T-cell (primary cell): Measurements from ENCODE around the gene OR6B3. TPM values are rescaled to one million over a fixed set of nuclear protein-coding genes. Genes with fewer than 3 reads are reported as not detected.

Experiments
- ATAC-seq, 4 experiments: fragments of 200-7000 bp in 3 of 4; fragments of 150-1000 bp in 1 of 4; cut with Tn5 transposase; replicated peaks in 1 of 4; 1 replicate in 3 of 4; 2 replicates in 1 of 4; pipeline ENCODE4 v1.10.0; 2021; ENCODE audit warnings: moderate library complexity in 3 of 4, mild to moderate bottlenecking in 2 of 4, moderate number of reproducible peaks in 1 of 4
- CTCF ChIA-PET, 2 donors: fragments of 300-600 bp; sonication (Branson Sonifier 250); formaldehyde crosslinking; loops; one replicate each; lab custom pipeline; 2022; ENCODE audit warnings: antibody characterized with exemption in 2 of 2; lab: Charles Lee
- POLR2A ChIA-PET, 2 donors: fragments of 300-600 bp; sonication (Branson Sonifier 250); formaldehyde crosslinking; loops; one replicate each; lab custom pipeline; 2022; ENCODE audit warnings: antibody characterized with exemption in 2 of 2; lab: Charles Lee
- DNase-seq, 35 experiments: peaks; one replicate each; pipeline versions ENCODE4 v3.0.0 to v3.0.0-alpha.2; 2013 to 2023
- H3K27ac ChIP-seq: one replicate; pipeline ENCODE4 v1.5.1; 2013; ENCODE audit warnings: low read length
- H3K27me3 ChIP-seq, 2 experiments: replicated peaks in 1 of 2; 1 replicate in 1 of 2; 2 replicates in 1 of 2; pipeline versions ENCODE4 v1.6.1 to v1.7.0; 2013; ENCODE audit warnings: low read length in 1 of 2, mixed read lengths in 1 of 2; ENCODE audit not compliant: control insufficient read depth in 2 of 2, insufficient read depth in 2 of 2; ENCODE audit errors: extremely low read depth in 1 of 2
- H3K36me3 ChIP-seq, 2 donors: 1 replicate in 1 of 2; 2 replicates in 1 of 2; pipeline versions ENCODE4 v1.6.1 to v1.7.0; 2013; ENCODE audit warnings: low read length in 1 of 2; ENCODE audit not compliant: control insufficient read depth in 2 of 2, insufficient read depth in 1 of 2; ENCODE audit errors: extremely low read depth in 1 of 2
- H3K4me1 ChIP-seq, 2 experiments: 1 replicate in 1 of 2; 2 replicates in 1 of 2; pipeline versions ENCODE4 v1.6.1 to v1.7.0; 2013; ENCODE audit warnings: low read length in 2 of 2, mixed read lengths in 1 of 2; ENCODE audit not compliant: insufficient read depth in 2 of 2, control insufficient read depth in 1 of 2; ENCODE audit errors: extremely low read depth in 1 of 2
- H3K4me3 ChIP-seq, 2 donors: 1 replicate in 1 of 2; 2 replicates in 1 of 2; pipeline versions ENCODE4 v1.5.1 to v1.7.0; 2013; ENCODE audit warnings: mild to moderate bottlenecking in 2 of 2, low read length in 1 of 2, moderate library complexity in 1 of 2; ENCODE audit not compliant: control insufficient read depth in 1 of 2; ENCODE audit errors: extremely low read depth in 1 of 2
- H3K9me3 ChIP-seq: 2 replicates; pipeline ENCODE4 v1.7.0; 2013
- H3K27ac Mint-ChIP-seq, 2 donors: one replicate each; pipeline ENCODE4 v1.8.0; 2020 to 2021; ENCODE audit warnings: mild to moderate bottlenecking in 2 of 2, mixed read lengths in 2 of 2
- H3K27me3 Mint-ChIP-seq, 2 donors: one replicate each; pipeline ENCODE4 v1.8.0; 2021 to 2022; ENCODE audit warnings: mixed read lengths in 2 of 2
- H3K36me3 Mint-ChIP-seq: one replicate; pipeline ENCODE4 v1.8.0; 2021; ENCODE audit warnings: mixed read lengths
- H3K4me1 Mint-ChIP-seq, 3 donors: one replicate each; pipeline ENCODE4 v1.8.0; 2020 to 2022; ENCODE audit warnings: mixed read lengths in 3 of 3, mild to moderate bottlenecking in 1 of 3
- H3K4me3 Mint-ChIP-seq, 3 donors: one replicate each; pipeline ENCODE4 v1.8.0; 2020 to 2022; ENCODE audit warnings: mild to moderate bottlenecking in 3 of 3, mixed read lengths in 3 of 3, moderate library complexity in 3 of 3
- H3K9me3 Mint-ChIP-seq, 3 donors: one replicate each; pipeline ENCODE4 v1.8.0; 2020 to 2022; ENCODE audit warnings: mixed read lengths in 3 of 3
- WGBS: methylation state at CpG from one replicate; pipeline ENCODE4 v1.1.5; 2013; ENCODE audit warnings: missing lambda C conversion rate; ENCODE audit not compliant: insufficient coverage; 5-methylcytosine and 5-hydroxymethylcytosine counted together
- total RNA-seq, 35 experiments: library from RNA in 6 of 35; stranded (reverse) in 6 of 35; fragments of 120-200 nt in 1 of 35; gene quantifications; one replicate each; pipeline versions ENCODE4 v1.2.1 to v1.2.4 and lab custom pipeline; 2013 to 2026

Gene OR6B3
- total RNA-seq (not detected), total RNA-seq (lab: John Stamatoyannopoulos, UW) (0 reads per million in 29 experiments)
- not detected for total RNA-seq (2013)

DNA sequence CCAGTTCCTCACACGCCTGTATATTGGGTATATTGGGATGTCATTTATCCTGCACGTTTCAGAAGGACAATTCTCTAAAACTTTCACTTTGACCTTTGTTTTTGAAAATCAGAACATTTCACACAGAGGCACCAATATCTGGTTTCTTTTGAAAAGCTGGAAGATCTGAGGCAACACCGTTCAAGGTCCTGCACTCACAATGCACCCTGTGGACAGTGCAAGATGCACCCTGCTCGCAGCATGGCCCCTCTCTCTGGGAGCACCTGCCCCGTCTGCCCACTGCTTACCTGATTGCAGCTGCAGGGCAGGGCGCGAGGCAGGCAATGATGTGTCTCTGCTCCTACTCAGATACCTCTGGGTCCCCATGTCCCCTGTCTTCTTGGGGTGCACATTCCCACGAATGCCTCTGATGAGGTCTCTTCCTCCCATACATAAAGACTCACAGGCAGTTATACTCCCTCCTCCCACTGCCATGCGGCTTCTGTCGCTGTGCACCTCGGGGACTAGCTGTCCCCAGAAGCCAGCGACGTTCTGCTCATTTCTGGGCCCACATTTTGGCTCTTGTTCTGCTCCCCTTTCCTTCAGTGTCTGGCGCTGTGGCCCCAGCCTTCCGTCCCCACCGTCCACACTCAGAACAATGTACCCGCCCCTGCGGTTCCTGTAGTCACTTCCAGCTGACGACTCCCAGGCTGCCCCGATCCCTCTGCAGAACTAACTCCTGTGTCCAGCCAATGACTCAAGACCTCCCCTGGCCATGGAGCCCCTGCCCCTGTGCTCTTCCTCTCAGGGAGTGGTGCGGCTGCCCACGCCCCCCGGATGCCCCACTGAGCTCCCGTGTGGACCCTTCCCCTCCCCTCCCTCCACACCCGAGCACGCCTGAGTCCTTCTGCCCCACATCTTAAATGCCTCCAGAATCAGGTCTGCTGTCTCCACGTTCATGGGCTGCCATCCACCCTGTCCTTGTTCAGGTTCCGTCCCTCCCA is at the start of gene OR6B3:
OR6B3 (minus strand) TSS at position 349 of the 983 bp plus-strand sequence.
- H3K36me3 ChIP-seq, result no peaks in the 10 kb centered on the region
- Mint-ChIP-seq H3K27me3 (peaks cover 41 to 48% of the 10 kb centered on the region in 2 donors), H3K4me3 (no peak within 1 kb of the TSS), H3K4me1 (no peaks in the 10 kb centered on the region), H3K36me3 (no peaks in the 10 kb centered on the region), H3K27ac (no peak within 1 kb of the TSS), H3K9me3 (no peaks in the 10 kb centered on the region)
- no peak within 1 kb of the TSS for H3K27ac ChIP-seq
- DNase-seq, result no peak
- ChIA-PET POLR2A (no interaction called here), CTCF (interaction anchor here in 1 of 2 donors (0.7 kb wide), 1 partner anchor 10 kb away, joined by 3 read pairs; no protein-coding TSS in a partner anchor)
- 58% methylated on average over 26 of the region's 28 CpGs for WGBS
- H3K27me3 ChIP-seq, result peaks cover 8 to 59% of the 10 kb centered on the region in 2 experiments
- H3K4me1 ChIP-seq, result no peaks in the 10 kb centered on the region
- no peaks in the 10 kb centered on the region for H3K9me3 ChIP-seq
- no peak within 1 kb of the TSS for H3K4me3 ChIP-seq
- no peak for ATAC-seq

DNA sequence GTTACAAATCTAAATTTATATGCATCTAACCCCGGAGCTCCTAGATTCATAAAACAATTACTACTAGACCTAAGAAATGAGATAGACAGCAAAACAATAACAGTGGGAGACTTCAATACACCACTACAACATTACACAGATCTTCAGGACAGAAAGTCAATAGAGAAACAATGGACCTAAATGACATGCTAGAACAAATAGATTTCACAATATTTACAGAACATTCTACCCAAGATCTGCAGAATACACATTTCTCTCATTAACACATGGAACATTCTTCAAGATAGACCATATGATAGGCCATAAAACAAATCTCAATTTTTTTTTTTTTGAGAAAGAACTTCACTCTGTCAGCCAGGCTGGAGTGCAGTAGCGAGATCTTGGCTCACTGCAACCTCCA is 45.0 kb upstream of the OR6B3 start:
- POLR2A ChIA-PET, result no interaction called here
- 60% methylated on average over 1 of the region's 2 CpGs for WGBS

DNA sequence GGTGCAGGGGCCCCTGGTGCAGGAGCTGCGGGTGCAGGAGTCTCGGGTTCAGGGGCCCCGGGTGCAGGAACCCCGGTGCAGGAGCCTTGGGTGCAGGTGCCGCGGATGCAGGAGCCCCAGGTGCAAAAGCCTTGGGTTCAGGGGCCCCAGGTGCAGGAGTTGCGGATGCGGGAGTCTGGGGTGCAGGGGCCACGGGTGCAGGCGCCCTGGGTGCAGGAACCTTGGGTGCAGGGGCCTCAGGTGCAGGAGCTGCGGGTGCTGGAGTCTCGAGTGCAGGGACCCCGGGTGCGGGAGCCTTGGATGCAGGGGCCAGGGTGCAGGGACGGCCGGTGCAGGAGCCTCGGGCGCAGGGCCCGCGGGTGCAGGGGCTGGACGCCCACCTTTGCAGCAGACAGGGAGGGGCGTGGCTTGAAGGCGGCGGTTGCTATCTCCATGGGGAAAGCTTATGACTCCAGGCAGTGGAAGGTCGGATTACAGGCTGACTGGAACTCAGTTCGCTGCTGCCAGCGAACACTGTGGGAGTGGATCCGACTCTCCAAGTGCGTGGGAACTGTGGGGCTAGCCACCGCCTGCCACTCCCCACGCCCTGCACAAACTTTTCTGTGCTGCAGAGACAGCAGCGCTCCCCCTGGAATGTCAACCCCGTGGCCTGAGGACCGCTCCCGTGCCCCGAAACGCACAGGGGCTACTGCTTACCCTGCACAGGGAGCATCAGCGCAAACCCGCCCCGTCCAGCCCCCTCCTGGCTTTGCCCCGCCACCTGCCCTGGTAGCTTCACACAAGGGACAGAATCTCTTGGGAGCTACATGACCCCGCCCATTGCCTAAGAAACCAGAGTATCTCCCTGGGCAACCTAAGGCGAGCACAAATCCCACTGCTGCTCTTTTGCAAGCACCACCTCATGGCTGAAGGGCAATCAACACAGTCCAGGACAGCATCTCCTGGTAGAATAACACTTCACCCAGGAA is 42.5 kb upstream of the OR6B3 start:
- Histone ChIP-seq H3K27me3 (peaks cover 13 to 24% of the 10 kb centered on the region in 2 experiments), H3K36me3 (no peaks in the 10 kb centered on the region), H3K27ac (no peak overlapping the region), H3K4me3 (no peak overlapping the region), H3K4me1 (no peaks in the 10 kb centered on the region), H3K9me3 (peaks cover 3% of the 10 kb centered on the region)
- ATAC-seq (no peak), DNase-seq (no peak)
- ChIA-PET CTCF (no interaction called here), POLR2A (no interaction called here)
- no peak overlapping the region for H3K4me3 Mint-ChIP-seq
- no peak overlapping the region for H3K27ac Mint-ChIP-seq
- H3K36me3 Mint-ChIP-seq, result peaks cover 4% of the 10 kb centered on the region
- no peaks in the 10 kb centered on the region for H3K4me1 Mint-ChIP-seq
- peaks cover 0 to 13% (median 13%) of the 10 kb centered on the region in 3 donors for H3K9me3 Mint-ChIP-seq
- 13% methylated on average over 40 of the region's 43 CpGs for WGBS
- peaks cover 63 to 71% of the 10 kb centered on the region in 2 donors for H3K27me3 Mint-ChIP-seq

More for the DNA sequence above, 45.0 kb upstream of the OR6B3 start:
- H3K9me3 Mint-ChIP-seq, result peaks cover 0 to 13% (median 9%) of the 10 kb centered on the region in 3 donors
- Histone ChIP-seq H3K4me1 (no peaks in the 10 kb centered on the region), H3K9me3 (peaks cover 3% of the 10 kb centered on the region), H3K27me3 (peaks cover 13 to 24% of the 10 kb centered on the region in 2 experiments), H3K36me3 (no peaks in the 10 kb centered on the region), H3K27ac (no peak overlapping the region), H3K4me3 (no peak overlapping the region)
- DNase-seq (no peak), ATAC-seq (no peak)
- CTCF ChIA-PET, result no interaction called here
- H3K36me3 Mint-ChIP-seq, result peaks cover 4% of the 10 kb centered on the region
- no peak overlapping the region for H3K27ac Mint-ChIP-seq
- H3K4me3 Mint-ChIP-seq, result no peak overlapping the region
- no peaks in the 10 kb centered on the region for H3K4me1 Mint-ChIP-seq
- peaks cover 55 to 62% of the 10 kb centered on the region in 2 donors for H3K27me3 Mint-ChIP-seq

DNA sequence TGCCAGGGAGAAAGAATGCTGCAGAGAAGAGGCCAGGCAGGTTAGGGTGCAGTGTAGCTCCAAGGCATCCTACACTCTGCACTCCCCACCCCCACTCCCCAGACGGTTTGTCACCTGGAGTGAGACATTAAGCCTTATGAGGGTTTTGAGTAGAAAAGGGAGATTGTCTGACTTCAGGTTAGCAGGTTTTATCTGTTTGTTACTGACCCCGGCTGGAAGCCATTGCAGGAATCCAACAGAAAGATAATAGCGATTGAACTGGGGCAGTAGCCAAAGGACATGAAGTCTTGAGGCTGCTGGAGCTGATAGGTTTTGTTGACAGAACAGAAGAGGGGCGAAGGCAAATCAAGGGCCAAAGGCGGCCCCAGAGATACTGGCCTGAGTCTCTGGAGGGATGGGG is 36.0 kb upstream of the OR6B3 start:
- Histone ChIP-seq H3K36me3 (no peaks in the 10 kb centered on the region), H3K4me1 (no peaks in the 10 kb centered on the region), H3K4me3 (no peak overlapping the region), H3K9me3 (no peaks in the 10 kb centered on the region), H3K27ac (no peak overlapping the region), H3K27me3 (peaks cover 2 to 11% of the 10 kb centered on the region in 2 experiments)
- WGBS, result 81% methylated on average over 4 of the region's 5 CpGs
- Mint-ChIP-seq H3K9me3 (peaks cover 17 to 23% (median 18%) of the 10 kb centered on the region in 3 donors), H3K27ac (no peak overlapping the region), H3K4me1 (no peaks in the 10 kb centered on the region), H3K27me3 (peaks cover 41 to 48% of the 10 kb centered on the region in 2 donors), H3K4me3 (no peak overlapping the region), H3K36me3 (peaks cover 6% of the 10 kb centered on the region)
- DNase-seq, result no peak
- ChIA-PET CTCF (no interaction called here), POLR2A (no interaction called here)
- no peak for ATAC-seq

DNA sequence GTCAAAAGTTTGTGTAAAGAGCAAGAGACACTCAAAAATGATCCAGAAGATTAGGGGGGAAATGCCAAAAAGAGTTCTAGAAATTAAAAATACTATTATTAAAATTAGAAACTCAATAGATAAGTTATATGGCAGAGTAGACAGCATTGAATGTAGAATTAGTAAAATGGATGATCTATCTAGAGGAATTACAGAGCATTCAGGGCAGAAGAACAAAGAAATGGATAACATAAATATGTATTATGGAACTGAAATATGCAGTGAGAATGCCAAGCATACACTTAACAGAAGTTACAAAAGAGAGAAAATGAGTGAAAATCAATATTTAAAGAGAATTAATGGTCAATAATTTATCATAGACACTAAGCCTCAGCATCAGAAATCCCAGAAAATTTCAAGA is 33.2 kb upstream of the OR6B3 start:
- Mint-ChIP-seq H3K27me3 (peaks cover 26 to 31% of the 10 kb centered on the region in 2 donors), H3K4me1 (no peaks in the 10 kb centered on the region), H3K36me3 (peaks cover 6% of the 10 kb centered on the region), H3K27ac (no peak overlapping the region), H3K4me3 (no peak overlapping the region), H3K9me3 (peaks cover 13 to 23% (median 17%) of the 10 kb centered on the region in 3 donors)
- Histone ChIP-seq H3K36me3 (no peaks in the 10 kb centered on the region), H3K27me3 (peaks cover 0 to 14% of the 10 kb centered on the region in 2 experiments), H3K27ac (no peak overlapping the region), H3K9me3 (no peaks in the 10 kb centered on the region), H3K4me1 (no peaks in the 10 kb centered on the region), H3K4me3 (no peak overlapping the region)
- ChIA-PET POLR2A (no interaction called here), CTCF (no interaction called here)
- ATAC-seq, result no peak
- no peak for DNase-seq

DNA sequence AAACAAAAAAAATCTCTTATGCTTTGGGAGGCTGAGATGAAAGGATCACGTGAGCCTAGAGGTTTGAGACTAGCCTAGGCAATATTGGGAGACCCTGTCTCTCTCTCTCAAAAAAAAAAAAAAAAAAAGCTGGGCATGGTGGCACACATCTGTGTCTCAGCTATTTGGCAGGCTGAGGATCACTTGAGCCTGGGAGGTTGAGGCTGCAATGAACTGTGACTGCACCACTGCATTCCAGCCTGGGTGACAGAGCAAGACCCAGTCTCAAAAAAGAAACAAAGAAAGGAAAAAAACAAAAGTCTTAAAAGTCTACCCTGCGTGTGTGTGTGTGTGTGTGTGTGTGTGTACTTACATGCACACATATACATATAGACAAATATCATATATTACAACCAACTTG is 25.3 kb upstream of the OR6B3 start:
- peaks cover 2% of the 10 kb centered on the region for H3K9me3 ChIP-seq
- no peak overlapping the region for H3K27ac ChIP-seq
- H3K4me3 Mint-ChIP-seq, result no peak overlapping the region
- H3K4me1 Mint-ChIP-seq, result no peaks in the 10 kb centered on the region
- DNase-seq (no peak), ATAC-seq (no peak)
- ChIA-PET POLR2A (interaction anchor here in 1 of 2 donors (0.6 kb wide), 1 partner anchor 496 kb away, joined by 10 read pairs; no protein-coding TSS in a partner anchor), CTCF (no interaction called here)
- H3K27me3 Mint-ChIP-seq, result peaks cover 19 to 24% of the 10 kb centered on the region in 2 donors
- no peak overlapping the region for H3K27ac Mint-ChIP-seq
- peaks cover 0 to 15% of the 10 kb centered on the region in 2 experiments for H3K27me3 ChIP-seq
- no peaks in the 10 kb centered on the region for H3K36me3 ChIP-seq
- no CpG with 5 or more reads among the region's 2 CpGs for WGBS
- peaks cover 3% of the 10 kb centered on the region for H3K36me3 Mint-ChIP-seq
- H3K4me3 ChIP-seq, result no peak overlapping the region
- H3K9me3 Mint-ChIP-seq, result peaks cover 0 to 34% (median 20%) of the 10 kb centered on the region in 3 donors
- no peaks in the 10 kb centered on the region for H3K4me1 ChIP-seq
